GM19452 (cell line): ENCODE measurements around the gene RMDN3.

Experiments used
- ATAC-seq: cut with Tn5 transposase; IDR thresholded peaks from one replicate; pipeline ENCODE4 v1.9.1; 2021; ENCODE audit not compliant: unreplicated experiment

The RMDN3 gene

GRCh38 chr15:40749151-40749630 lies 5.9 kb downstream of the RMDN3 start:
- no peak for ATAC-seq

- ATAC-seq, result no peak
Observed at GRCh38 chr15:40747685-40748631, 7.1 kb downstream of the RMDN3 start.

GRCh38 chr15:40746916-40747418 lies 8.1 kb downstream of the RMDN3 start:
- no peak for ATAC-seq

GRCh38 chr15:40744815-40745152 lies 10.3 kb downstream of the RMDN3 start:
- ATAC-seq, result no peak

GRCh38 chr15:40743921-40744814 lies 10.9 kb downstream of the RMDN3 start:
- no peak for ATAC-seq

GRCh38 chr15:40743485-40743901 lies 11.6 kb downstream of the RMDN3 start:
- ATAC-seq, result no peak

- ATAC-seq, result no peak
Observed at GRCh38 chr15:40739854-40740253, 15.2 kb downstream of the RMDN3 start.

GRCh38 chr15:40739047-40739446 lies 16.0 kb downstream of the RMDN3 start:
- ATAC-seq, result no peak

GRCh38 chr15:40737048-40737447 lies 18.0 kb downstream of the RMDN3 start:
- no peak for ATAC-seq

GRCh38 chr15:40736575-40736974 lies 18.5 kb downstream of the RMDN3 start:
- no peak for ATAC-seq

GRCh38 chr15:40731034-40731433 lies 24.0 kb downstream of the RMDN3 start:
- ATAC-seq, result no peak

- no peak for ATAC-seq
Observed at GRCh38 chr15:40723919-40724318, 31.1 kb downstream of the RMDN3 start.

- ATAC-seq, result no peak
Observed at GRCh38 chr15:40722934-40723333, 32.1 kb downstream of the RMDN3 start.

GRCh38 chr15:40722354-40722753 lies 32.7 kb downstream of the RMDN3 start:
- no peak for ATAC-seq

- ATAC-seq, result no peak
Observed at GRCh38 chr15:40721701-40722100, 33.4 kb downstream of the RMDN3 start.

GRCh38 chr15:40716165-40716564 lies 38.9 kb downstream of the RMDN3 start:
- no peak for ATAC-seq

GRCh38 chr15:40714144-40714543 lies 40.9 kb downstream of the RMDN3 start:
- no peak for ATAC-seq

GRCh38 chr15:40706121-40706520 lies 48.9 kb downstream of the RMDN3 start:
- no peak for ATAC-seq

- ATAC-seq, result no peak
Observed at GRCh38 chr15:40702077-40702476, 53.0 kb downstream of the RMDN3 start.

- no peak for ATAC-seq
Observed at GRCh38 chr15:40697916-40698315, 57.1 kb downstream of the RMDN3 start.

GRCh38 chr15:40696228-40696627 lies 58.8 kb downstream of the RMDN3 start:
- no peak for ATAC-seq
